ENCODE results near the gene S1PR4.

Gene S1PR4

GRCh38 chr19:3178377-3178972, at the start of gene S1PR4:
Gene S1PR4, plus strand, starts transcription at chr19:3178769. Its CDS starts 24 bp downstream, at chr19:3178793.
- TF ChIP-seq REST (IDR thresholded peaks at IDR 0.05; ENCODE audit: low read depth), result no peak
- 0 out of 2 replicates have a peak, but pooled peaks have one; percentile 13 for TF ChIP-seq ZBTB7A (IDR thresholded peaks at IDR 0.05; ENCODE audit: low read depth)

GRCh38 chr19:3129112-3129511, 49.5 kb upstream of the S1PR4 start:
- TF ChIP-seq USF1 (IDR thresholded peaks at IDR 0.05) (no peak), RAD21 (IDR thresholded peaks at IDR 0.05; ENCODE audit: low read depth) (peak; percentile 52)

- no peak for TF ChIP-seq TCF12 (IDR thresholded peaks at IDR 0.05; ENCODE audit: low read depth)
These were observed 47.4 kb upstream of the S1PR4 start for GRCh38 chr19:3131168-3131567.

- no peak for TF ChIP-seq EGR1 (IDR thresholded peaks at IDR 0.05)
- TF ChIP-seq TCF12 (IDR thresholded peaks at IDR 0.05; ENCODE audit: low read depth), result 0 out of 2 replicates have a peak, but pooled peaks have one; percentile 18
- no peak for TF ChIP-seq YY1 (IDR thresholded peaks at IDR 0.05; ENCODE audit: low read depth)
These were observed 45.4 kb upstream of the S1PR4 start for GRCh38 chr19:3132971-3133792.

GRCh38 chr19:3133793-3134116, 44.8 kb upstream of the S1PR4 start:
- TF ChIP-seq CREB1 (IDR thresholded peaks at IDR 0.05; ENCODE audit: low read depth), result no peak
- TF ChIP-seq EP300 (IDR thresholded peaks at IDR 0.05; ENCODE audit: borderline replicate concordance), result no peak
- TF ChIP-seq REST (IDR thresholded peaks at IDR 0.05; ENCODE audit: low read depth), result no peak
- TF ChIP-seq ZBTB7A (IDR thresholded peaks at IDR 0.05; ENCODE audit: low read depth), result no peak
- no peak for TF ChIP-seq TEAD4 (IDR thresholded peaks at IDR 0.05)

- TF ChIP-seq FOXM1 (IDR thresholded peaks at IDR 0.05; ENCODE audit: borderline replicate concordance, low read depth), result no peak
- no peak for TF ChIP-seq EGR1 (IDR thresholded peaks at IDR 0.05)
- no peak for TF ChIP-seq EP300 (IDR thresholded peaks at IDR 0.05; ENCODE audit: borderline replicate concordance)
- no peak for TF ChIP-seq CREB1 (IDR thresholded peaks at IDR 0.05; ENCODE audit: low read depth)
- TF ChIP-seq REST (IDR thresholded peaks at IDR 0.05; ENCODE audit: low read depth), result no peak
- no peak for TF ChIP-seq CEBPB (IDR thresholded peaks at IDR 0.05)
- TF ChIP-seq NFIC (IDR thresholded peaks at IDR 0.05), result no peak
- no peak for TF ChIP-seq TAF1 (IDR thresholded peaks at IDR 0.05; ENCODE audit: low read depth)
- no peak for TF ChIP-seq YY1 (IDR thresholded peaks at IDR 0.05; ENCODE audit: low read depth)
- TF ChIP-seq USF1 (IDR thresholded peaks at IDR 0.05), result no peak
These were observed 42.4 kb upstream of the S1PR4 start, which contains the start of gene GNA15 for GRCh38 chr19:3135961-3136683. Gene GNA15, plus strand, starts transcription at chr19:3136033. Its CDS starts 418 bp downstream, at chr19:3136451.

All from Ishikawa (cell line).